Measurements from ENCODE around the gene CKB. TPM values are rescaled to one million over a fixed set of nuclear protein-coding genes. Genes with fewer than 3 reads are reported as not detected.

CKB gene
- total RNA-seq, 6 experiments from 2014 or later, result 3.6 to 57.1 (median 6.7) TPM

- no peaks in the 10 kb centered on the region for H3K27me3 ChIP-seq
- TF ChIP-seq CTCF (IDR thresholded peaks at IDR 0.05) (no peak), POLR2A (IDR thresholded peaks at IDR 0.05) (no peak)
- no peaks in the 10 kb centered on the region for H3K36me3 ChIP-seq
- no peak overlapping the region for H3K4me3 ChIP-seq
- intact Hi-C loops (cut with DNase I), result loop anchor here in 1 of 2 donors (10.0 kb wide), 1 partner anchor 48 kb away; no protein-coding TSS in a partner anchor
- no peaks in the 10 kb centered on the region for H3K4me1 ChIP-seq
- DNase-seq (peak in 1 of 3 donors; percentile 19), ATAC-seq (no peak)
- no CpG with 5 or more reads among the region's 18 CpGs for WGBS (ENCODE audit: insufficient coverage, low coverage, low lambda C conversion rate, missing lambda C conversion rate)
- H3K9me3 ChIP-seq, result no peaks in the 10 kb centered on the region
- H3K27ac ChIP-seq, result no peak overlapping the region
These were observed 20.0 kb upstream of the CKB start for GRCh38 chr14:103542605-103543088.

- Histone ChIP-seq H3K27ac (no peak overlapping the region), H3K4me3 (no peak overlapping the region), H3K4me1 (no peaks in the 10 kb centered on the region), H3K27me3 (no peaks in the 10 kb centered on the region), H3K9me3 (no peaks in the 10 kb centered on the region), H3K36me3 (no peaks in the 10 kb centered on the region)
- 20% methylated on average over 1 of the region's 33 CpGs for WGBS (ENCODE audit: insufficient coverage, low coverage, low lambda C conversion rate, missing lambda C conversion rate)
- DNase-seq, result peak in 1 of 3 donors; percentile 17
- no peak for TF ChIP-seq CTCF (IDR thresholded peaks at IDR 0.05)
- ATAC-seq, result no peak
- intact Hi-C loops (cut with DNase I), result loop anchor here in 1 of 2 donors (10.0 kb wide), 1 partner anchor 47 kb away; no protein-coding TSS in a partner anchor
These were observed 19.3 kb upstream of the CKB start for GRCh38 chr14:103541709-103542604.

GRCh38 chr14:103540821-103541708 lies 18.4 kb upstream of the CKB start:
- intact Hi-C loops (cut with DNase I), result loop anchor here in 1 of 2 donors (10.0 kb wide), 1 partner anchor 46 kb away; no protein-coding TSS in a partner anchor
- Histone ChIP-seq H3K9me3 (no peaks in the 10 kb centered on the region), H3K4me3 (no peak overlapping the region), H3K4me1 (no peaks in the 10 kb centered on the region), H3K36me3 (no peaks in the 10 kb centered on the region), H3K27ac (no peak overlapping the region), H3K27me3 (no peaks in the 10 kb centered on the region)
- peak in 1 of 3 donors; percentile 16 for DNase-seq
- no peak for ATAC-seq
- WGBS (ENCODE audit: insufficient coverage, low coverage, low lambda C conversion rate, missing lambda C conversion rate), result 67% methylated on average over 1 of the region's 17 CpGs
- TF ChIP-seq CTCF (IDR thresholded peaks at IDR 0.05) (no peak), POLR2A (IDR thresholded peaks at IDR 0.05) (no peak)

- no peaks in the 10 kb centered on the region for H3K9me3 ChIP-seq
- H3K4me3 ChIP-seq, result no peak overlapping the region
- intact Hi-C loops (cut with DNase I), result no loop called here
- no peaks in the 10 kb centered on the region for H3K36me3 ChIP-seq
- TF ChIP-seq POLR2A (IDR thresholded peaks at IDR 0.05) (no peak), CTCF (IDR thresholded peaks at IDR 0.05) (no peak)
- DNase-seq (no peak), ATAC-seq (peak in 1 of 4 donors; percentile 11)
- no peaks in the 10 kb centered on the region for H3K4me1 ChIP-seq
- H3K27ac ChIP-seq, result no peak overlapping the region
- H3K27me3 ChIP-seq, result no peaks in the 10 kb centered on the region
- 59% methylated on average over 23 of the region's 28 CpGs for WGBS (ENCODE audit: insufficient coverage, low coverage, low lambda C conversion rate, missing lambda C conversion rate)
These were observed 16.6 kb upstream of the CKB start for GRCh38 chr14:103539056-103539825.
